Measurements from ENCODE around the gene CLK2.
"Not testable (repeated sequence)": the region's sequence is repeated elsewhere in the genome, so short reads cannot be mapped to it uniquely, and the experiment has no call there.

CLK2 gene

GRCh38 chr1:155266553-155266952 is 6.8 kb downstream of the CLK2 start:
- DNase-seq (ENCODE audit: low read depth in 2 of 2) = no peak

GRCh38 chr1:155263067-155263466 is 10.2 kb downstream of the CLK2 start:
- DNase-seq (ENCODE audit: low read depth in 2 of 2) = no peak

GRCh38 chr1:155261852-155262673 is 11.2 kb downstream of the CLK2 start, which contains the start of gene SCAMP3:
Gene SCAMP3 (minus strand): TSS chr1:155262360. CDS start chr1:155262151, 209 bp downstream.
- peak; percentile 67 to 76 for DNase-seq (ENCODE audit: low read depth in 2 of 2)

GRCh38 chr1:155261493-155261851 is 11.8 kb downstream of the CLK2 start:
- DNase-seq (ENCODE audit: low read depth in 2 of 2) = no peak

GRCh38 chr1:155260276-155260675 is 13.0 kb downstream of the CLK2 start:
- no peak for DNase-seq (ENCODE audit: low read depth in 2 of 2)

GRCh38 chr1:155256058-155256852 is 17.0 kb downstream of the CLK2 start:
- DNase-seq (ENCODE audit: low read depth in 2 of 2) = no peak

- peak in 1 of 2 donors; percentile 47 for DNase-seq (ENCODE audit: low read depth in 2 of 2)
Observed at GRCh38 chr1:155255243-155256007, 17.9 kb downstream of the CLK2 start, which contains the start of gene ENTREP3. Gene ENTREP3 (minus strand): TSS chr1:155255483. CDS start chr1:155254877, 606 bp downstream.

- no peak for DNase-seq (ENCODE audit: low read depth in 2 of 2)
Observed at GRCh38 chr1:155254714-155255242, 18.5 kb downstream of the CLK2 start.

- no peak for DNase-seq (ENCODE audit: low read depth in 2 of 2)
Observed at GRCh38 chr1:155254228-155254713, 19.0 kb downstream of the CLK2 start.

- no peak for DNase-seq (ENCODE audit: low read depth in 2 of 2)
Observed at GRCh38 chr1:155253797-155254196, 19.5 kb downstream of the CLK2 start.

- DNase-seq (ENCODE audit: low read depth in 2 of 2) = no peak
Observed at GRCh38 chr1:155253208-155253607, 20.1 kb downstream of the CLK2 start.

- no peak for DNase-seq (ENCODE audit: low read depth in 2 of 2)
Observed at GRCh38 chr1:155251566-155251965, 21.7 kb downstream of the CLK2 start.

GRCh38 chr1:155250633-155251449 is 22.5 kb downstream of the CLK2 start:
- DNase-seq (ENCODE audit: low read depth in 2 of 2) = peak; percentile 88 to 96

- DNase-seq (ENCODE audit: low read depth in 2 of 2) = no peak
Observed at GRCh38 chr1:155250246-155250632, 23.1 kb downstream of the CLK2 start.

- no peak for DNase-seq (ENCODE audit: low read depth in 2 of 2)
Observed at GRCh38 chr1:155247667-155248553, 25.4 kb downstream of the CLK2 start.

- DNase-seq (ENCODE audit: low read depth in 2 of 2) = not testable (repeated sequence)
Observed at GRCh38 chr1:155246796-155247195, 26.5 kb downstream of the CLK2 start.

- no peak for DNase-seq (ENCODE audit: low read depth in 2 of 2)
Observed at GRCh38 chr1:155245163-155245524, 28.2 kb downstream of the CLK2 start.

GRCh38 chr1:155244368-155245162 is 28.7 kb downstream of the CLK2 start:
- DNase-seq (ENCODE audit: low read depth in 2 of 2) = peak; percentile 84 to 86

- DNase-seq (ENCODE audit: low read depth in 2 of 2) = no peak
Observed at GRCh38 chr1:155242805-155243358, 30.4 kb downstream of the CLK2 start.
